GM12878 (cell line): Measurements from ENCODE around the gene SERPINB6. TPM values are rescaled to one million over a fixed set of nuclear protein-coding genes. Genes with fewer than 3 reads are reported as not detected.

Source experiments
- ASH2L ChIP-seq: fragments of 300-600, 200-600 bp; sonication (generic); IDR thresholded peaks from 2 replicates; pipeline ENCODE4 v1.6.1; 2017; ENCODE audit warnings: low read depth, mild to moderate bottlenecking, borderline replicate concordance
- BCL3 ChIP-seq: IDR thresholded peaks from 2 replicates; pipeline ENCODE4 v1.6.1; 2011; ENCODE audit warnings: borderline replicate concordance, low read depth, mild to moderate bottlenecking, moderate library complexity, low read length; ENCODE audit not compliant: insufficient read depth, poor library complexity, severe bottlenecking
- CBFB ChIP-seq: IDR thresholded peaks from 2 replicates; pipeline ENCODE4 v1.6.1; 2016; ENCODE audit warnings: antibody characterized with exemption, low read depth
- DPF2 ChIP-seq: fragments of 450-650 bp; IDR thresholded peaks from 2 replicates; pipeline ENCODE4 v1.6.1; 2017; ENCODE audit warnings: mild to moderate bottlenecking
- GATAD2B ChIP-seq: fragments of 450-650 bp; conservative IDR thresholded peaks from 2 replicates; pipeline ENCODE4 v1.6.1; 2017; ENCODE audit warnings: low read depth, mild to moderate bottlenecking, moderate library complexity
- HDGF ChIP-seq: fragments of 450-650 bp; IDR thresholded peaks from 2 replicates; pipeline ENCODE4 v1.6.1; 2016; ENCODE audit warnings: antibody characterized with exemption
- JUND ChIP-seq: IDR thresholded peaks from 2 replicates; pipeline ENCODE4 v1.6.1; 2012; ENCODE audit warnings: low read depth, mild to moderate bottlenecking, low read length, improper control_type of control experiment, moderate library complexity
- KDM1A ChIP-seq: fragments of 200-600 bp; sonication (generic); IDR thresholded peaks from 2 replicates; pipeline ENCODE4 v1.6.1; 2016; ENCODE audit warnings: borderline replicate concordance
- NR2F1 ChIP-seq: fragments of 450-650 bp; conservative IDR thresholded peaks from 2 replicates; pipeline ENCODE4 v1.6.1; 2017; ENCODE audit warnings: mild to moderate bottlenecking
- PAX8 ChIP-seq: fragments of 450-650 bp; IDR thresholded peaks from 2 replicates; pipeline ENCODE4 v1.6.1; 2017; ENCODE audit warnings: mild to moderate bottlenecking, moderate library complexity
- POLR2A ChIP-seq: IDR thresholded peaks from 2 replicates; pipeline ENCODE4 v1.6.1; 2011; ENCODE audit warnings: low read depth, mild to moderate bottlenecking, low read length
- RBBP5 ChIP-seq: fragments of 200-600 bp; sonication (generic); conservative IDR thresholded peaks from 2 replicates; pipeline ENCODE4 v1.6.1; 2016
- RELB ChIP-seq: fragments of 450-650 bp; IDR thresholded peaks from 2 replicates; pipeline ENCODE4 v1.6.1; 2017; ENCODE audit warnings: low read depth, mild to moderate bottlenecking, moderate library complexity
- SREBF2 ChIP-seq: IDR thresholded peaks from 2 replicates; pipeline ENCODE4 v1.6.1; 2012; ENCODE audit warnings: mild to moderate bottlenecking, low read length
- STAT1 ChIP-seq: fragments of 450-650 bp; conservative IDR thresholded peaks from 2 replicates; pipeline ENCODE4 v1.6.1; 2014; ENCODE audit warnings: antibody characterized with exemption, mild to moderate bottlenecking
- TAF1 ChIP-seq: IDR thresholded peaks from 2 replicates; pipeline ENCODE4 v1.6.1; 2011; ENCODE audit warnings: mild to moderate bottlenecking, low read depth, low read length, borderline replicate concordance
- TARDBP ChIP-seq: IDR thresholded peaks from 2 replicates; pipeline ENCODE4 v1.6.1; 2016; ENCODE audit warnings: borderline replicate concordance
- TCF7 ChIP-seq: IDR thresholded peaks from 2 replicates; pipeline ENCODE4 v1.6.1; 2014; ENCODE audit warnings: antibody characterized with exemption, borderline replicate concordance
- YY1 ChIP-seq: IDR thresholded peaks from 2 replicates; pipeline ENCODE4 v1.6.1; 2011; ENCODE audit warnings: low read depth, mild to moderate bottlenecking, low read length
- ZNF207 ChIP-seq: fragments of 450-650 bp; IDR thresholded peaks from 2 replicates; pipeline ENCODE4 v1.6.1; 2014; ENCODE audit warnings: antibody characterized with exemption, mild to moderate bottlenecking, borderline replicate concordance
- ZNF217 ChIP-seq: fragments of 450-650 bp; IDR thresholded peaks from 2 replicates; pipeline ENCODE4 v1.6.1; 2017; ENCODE audit warnings: antibody characterized with exemption, mild to moderate bottlenecking
- ZNF24 ChIP-seq: fragments of 450-650 bp; IDR thresholded peaks from 2 replicates; pipeline ENCODE4 v1.6.1; 2017; ENCODE audit warnings: antibody characterized with exemption, mild to moderate bottlenecking
- polyA plus RNA-seq, 11 experiments: library from polyadenylated mRNA; depleted of rRNA in 4 of 11; unstranded in 6 of 11; stranded (reverse) in 5 of 11; fragments of >200 nt; fragmentation: Nextera tagmentation in 4 of 11; fragmentation: Illumina TruSeq in 1 of 11; extraction: Ambion mirVana in 4 of 11; extraction: Trizol in 1 of 11; gene quantifications; 1 replicate in 1 of 11; 2 replicates in 10 of 11; pipeline versions ENCODE4 v1.2.1 to v1.2.3, GENCODE V29; 2011 to 2016; ENCODE audit warnings: inconsistent platforms in 2 of 11, missing spikeins in 2 of 11, low read depth in 1 of 11
- total RNA-seq, 4 experiments: library from RNA; depleted of rRNA in 3 of 4; stranded (reverse); fragments of >200 nt in 3 of 4; fragmentation: Illumina TruSeq in 1 of 4; extraction: Trizol in 1 of 4; gene quantifications; 2 replicates each; pipeline versions ENCODE4 v1.2.1 to v1.2.3, GENCODE V29; 2013 to 2021
- TF ChIP-seq, protein P1 (sequence below): fragments of 450-650 bp; IDR thresholded peaks from 2 replicates; pipeline ENCODE4 v1.6.1; 2017; ENCODE audit warnings: mild to moderate bottlenecking, low read depth, inconsistent platforms; ENCODE audit not compliant: poor library complexity, severe bottlenecking
- TF ChIP-seq, protein P2 (sequence below): IDR thresholded peaks from 2 replicates; pipeline ENCODE4 v1.6.1; 2012; ENCODE audit warnings: low read depth, low read length, improper control_type of control experiment
- TF ChIP-seq, protein P3 (sequence below): fragments of 450-650 bp; formaldehyde crosslinking; IDR thresholded peaks from 2 replicates; pipeline ENCODE4 v1.4.0; 2020; ENCODE audit warnings: mild to moderate bottlenecking, moderate library complexity

The SERPINB6 gene
- total and polyA plus RNA-seq, 10 of the 15 experiments (the other 5 are each of a cell fraction or from before 2014, with no cell fraction given): 0.37 to 2.2 (median 0.68) TPM; not detected in 1

- TF ChIP-seq, protein P1, sequence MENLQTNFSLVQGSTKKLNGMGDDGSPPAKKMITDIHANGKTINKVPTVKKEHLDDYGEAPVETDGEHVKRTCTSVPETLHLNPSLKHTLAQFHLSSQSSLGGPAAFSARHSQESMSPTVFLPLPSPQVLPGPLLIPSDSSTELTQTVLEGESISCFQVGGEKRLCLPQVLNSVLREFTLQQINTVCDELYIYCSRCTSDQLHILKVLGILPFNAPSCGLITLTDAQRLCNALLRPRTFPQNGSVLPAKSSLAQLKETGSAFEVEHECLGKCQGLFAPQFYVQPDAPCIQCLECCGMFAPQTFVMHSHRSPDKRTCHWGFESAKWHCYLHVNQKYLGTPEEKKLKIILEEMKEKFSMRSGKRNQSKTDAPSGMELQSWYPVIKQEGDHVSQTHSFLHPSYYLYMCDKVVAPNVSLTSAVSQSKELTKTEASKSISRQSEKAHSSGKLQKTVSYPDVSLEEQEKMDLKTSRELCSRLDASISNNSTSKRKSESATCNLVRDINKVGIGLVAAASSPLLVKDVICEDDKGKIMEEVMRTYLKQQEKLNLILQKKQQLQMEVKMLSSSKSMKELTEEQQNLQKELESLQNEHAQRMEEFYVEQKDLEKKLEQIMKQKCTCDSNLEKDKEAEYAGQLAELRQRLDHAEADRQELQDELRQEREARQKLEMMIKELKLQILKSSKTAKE: peak; percentile 72
- TF ChIP-seq HDGF (no peak), ZNF217 (peak; percentile 20; the same call in 1 of the 2 replicates), KDM1A (no peak), ASH2L (no peak), GATAD2B (no peak), STAT1 (no peak), DPF2 (peak; percentile 79), ZNF24 (no peak), JUND (0 out of 2 replicates have a peak, but pooled peaks have one; percentile 51), TAF1 (no peak), NR2F1 (peak; percentile 71; the same call in 1 of the 2 replicates), PAX8 (no peak), CBFB (no peak), RBBP5 (no peak), TARDBP (no peak), POLR2A (no peak), RELB (0 out of 2 replicates have a peak, but pooled peaks have one; percentile 31), YY1 (0 out of 2 replicates have a peak, but pooled peaks have one; percentile 51), TCF7 (peak; percentile 98), ZNF207 (no peak), SREBF2 (no peak), BCL3 (peak; percentile 60)
- TF ChIP-seq, protein P2, sequence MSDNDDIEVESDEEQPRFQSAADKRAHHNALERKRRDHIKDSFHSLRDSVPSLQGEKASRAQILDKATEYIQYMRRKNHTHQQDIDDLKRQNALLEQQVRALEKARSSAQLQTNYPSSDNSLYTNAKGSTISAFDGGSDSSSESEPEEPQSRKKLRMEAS: no peak
- TF ChIP-seq, protein P3, sequence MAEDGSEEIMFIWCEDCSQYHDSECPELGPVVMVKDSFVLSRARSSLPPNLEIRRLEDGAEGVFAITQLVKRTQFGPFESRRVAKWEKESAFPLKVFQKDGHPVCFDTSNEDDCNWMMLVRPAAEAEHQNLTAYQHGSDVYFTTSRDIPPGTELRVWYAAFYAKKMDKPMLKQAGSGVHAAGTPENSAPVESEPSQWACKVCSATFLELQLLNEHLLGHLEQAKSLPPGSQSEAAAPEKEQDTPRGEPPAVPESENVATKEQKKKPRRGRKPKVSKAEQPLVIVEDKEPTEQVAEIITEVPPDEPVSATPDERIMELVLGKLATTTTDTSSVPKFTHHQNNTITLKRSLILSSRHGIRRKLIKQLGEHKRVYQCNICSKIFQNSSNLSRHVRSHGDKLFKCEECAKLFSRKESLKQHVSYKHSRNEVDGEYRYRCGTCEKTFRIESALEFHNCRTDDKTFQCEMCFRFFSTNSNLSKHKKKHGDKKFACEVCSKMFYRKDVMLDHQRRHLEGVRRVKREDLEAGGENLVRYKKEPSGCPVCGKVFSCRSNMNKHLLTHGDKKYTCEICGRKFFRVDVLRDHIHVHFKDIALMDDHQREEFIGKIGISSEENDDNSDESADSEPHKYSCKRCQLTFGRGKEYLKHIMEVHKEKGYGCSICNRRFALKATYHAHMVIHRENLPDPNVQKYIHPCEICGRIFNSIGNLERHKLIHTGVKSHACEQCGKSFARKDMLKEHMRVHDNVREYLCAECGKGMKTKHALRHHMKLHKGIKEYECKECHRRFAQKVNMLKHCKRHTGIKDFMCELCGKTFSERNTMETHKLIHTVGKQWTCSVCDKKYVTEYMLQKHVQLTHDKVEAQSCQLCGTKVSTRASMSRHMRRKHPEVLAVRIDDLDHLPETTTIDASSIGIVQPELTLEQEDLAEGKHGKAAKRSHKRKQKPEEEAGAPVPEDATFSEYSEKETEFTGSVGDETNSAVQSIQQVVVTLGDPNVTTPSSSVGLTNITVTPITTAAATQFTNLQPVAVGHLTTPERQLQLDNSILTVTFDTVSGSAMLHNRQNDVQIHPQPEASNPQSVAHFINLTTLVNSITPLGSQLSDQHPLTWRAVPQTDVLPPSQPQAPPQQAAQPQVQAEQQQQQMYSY (CRISPR knock-in tag): no peak
These were observed 71.8 kb downstream of the SERPINB6 start (continued) for GRCh38 chr6:2899596-2899995.
